Esophagus (tissue), 2 donors: ENCODE data around the gene MGME1. TPM values are rescaled to one million over a fixed set of nuclear protein-coding genes. Genes with fewer than 3 reads are reported as not detected.

ENCODE experiments used
- H3K27ac ChIP-seq, 2 donors: one replicate each; pipeline ENCODE4 v1.5.1; 2013; ENCODE audit warnings: low read depth in 2 of 2, mild to moderate bottlenecking in 2 of 2, inconsistent platforms in 1 of 2, low read length in 1 of 2, moderate library complexity in 1 of 2
- H3K27me3 ChIP-seq, 2 donors: one replicate each; pipeline ENCODE4 v1.6.1; 2013; ENCODE audit warnings: low read length in 2 of 2, control low read depth in 1 of 2, mild to moderate bottlenecking in 1 of 2; ENCODE audit not compliant: insufficient read depth in 2 of 2, control insufficient read depth in 1 of 2
- H3K36me3 ChIP-seq, 2 donors: one replicate each; pipeline ENCODE4 v1.6.1; 2013; ENCODE audit warnings: low read length in 1 of 2; ENCODE audit not compliant: control insufficient read depth in 2 of 2, insufficient read depth in 2 of 2
- H3K4me1 ChIP-seq, 2 donors: one replicate each; pipeline ENCODE4 v1.6.1; 2013; ENCODE audit warnings: low read length in 1 of 2; ENCODE audit not compliant: control insufficient read depth in 2 of 2, insufficient read depth in 2 of 2
- H3K4me3 ChIP-seq, 2 donors: one replicate each; pipeline ENCODE4 v1.5.1; 2013; ENCODE audit warnings: low read length in 2 of 2, mild to moderate bottlenecking in 2 of 2, low read depth in 1 of 2, moderate library complexity in 1 of 2
- H3K9me3 ChIP-seq, 2 donors: one replicate each; pipeline ENCODE4 v1.6.1; 2013; ENCODE audit warnings: mild to moderate bottlenecking in 2 of 2, low read depth in 1 of 2, low read length in 1 of 2, moderate library complexity in 1 of 2; ENCODE audit not compliant: control insufficient read depth in 2 of 2, insufficient read depth in 1 of 2
- WGBS, 2 donors: extraction: QIAGEN DNeasy Blood & Tissue Kit; methylation state at CpG; one replicate each; pipeline ENCODE4 v1.1.7; 2013; 5-methylcytosine and 5-hydroxymethylcytosine counted together
- polyA plus RNA-seq, 2 donors: library from polyadenylated mRNA; stranded (reverse); fragments of 200-250 nt; gene quantifications; one replicate each; pipeline ENCODE4 v1.2.3, GENCODE V29; 2013
- donor health status: healthy with polysubstance abuse.
- donor health status: Bipolar disorder and iron deficiency.

Gene MGME1
- polyA plus RNA-seq, 2 donors, result 9.6 to 14.5 TPM

DNA sequence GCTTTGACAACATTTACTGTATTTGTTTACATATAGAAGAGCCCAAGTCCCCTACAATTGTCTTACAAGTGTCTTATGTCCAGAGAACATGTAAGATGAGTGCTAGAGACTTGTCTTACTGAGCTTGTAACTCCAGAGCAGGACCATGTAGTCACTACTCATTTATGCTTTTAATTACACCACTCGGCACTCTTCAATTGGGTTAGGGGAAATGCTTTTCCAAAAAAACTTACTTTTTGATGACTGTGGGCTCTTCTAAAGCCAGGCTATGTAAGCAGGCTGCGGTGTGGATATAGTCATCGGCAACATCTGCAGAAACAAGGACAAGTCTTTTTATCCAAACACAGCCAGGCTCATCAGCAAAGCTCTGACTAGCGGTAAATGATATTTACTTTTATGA, 18.9 kb upstream of the MGME1 start:
- Histone ChIP-seq H3K27ac (no peak overlapping the region), H3K4me3 (no peak overlapping the region), H3K36me3 (peaks cover 20 to 24% of the 10 kb centered on the region in 2 donors), H3K27me3 (no peaks in the 10 kb centered on the region), H3K4me1 (no peaks in the 10 kb centered on the region), H3K9me3 (no peaks in the 10 kb centered on the region)
- 95 to 98% methylated on average over 4 of the region's 4 CpGs for WGBS, 2 donors

DNA sequence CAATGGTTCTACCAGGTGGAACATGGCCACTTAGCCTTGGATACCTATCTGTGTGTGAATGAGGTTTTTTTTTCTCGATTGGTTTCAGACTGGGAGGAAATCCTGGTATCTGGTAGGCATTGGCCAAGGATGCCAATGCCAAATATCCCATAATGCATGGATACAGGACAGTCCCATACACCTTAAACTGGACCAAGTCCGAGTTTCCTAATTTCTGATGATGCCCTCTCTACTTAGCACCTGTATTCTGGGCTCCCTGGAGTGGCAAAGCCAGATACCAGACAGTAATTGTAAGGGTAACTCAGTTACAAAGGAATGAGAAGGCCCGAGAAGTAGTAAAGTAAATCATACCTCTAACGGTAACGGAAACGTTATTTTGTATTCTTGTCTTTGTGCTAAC, 18.1 kb upstream of the MGME1 start:
- WGBS, 2 donors, result 84% methylated on average over 6 of the region's 6 CpGs

DNA sequence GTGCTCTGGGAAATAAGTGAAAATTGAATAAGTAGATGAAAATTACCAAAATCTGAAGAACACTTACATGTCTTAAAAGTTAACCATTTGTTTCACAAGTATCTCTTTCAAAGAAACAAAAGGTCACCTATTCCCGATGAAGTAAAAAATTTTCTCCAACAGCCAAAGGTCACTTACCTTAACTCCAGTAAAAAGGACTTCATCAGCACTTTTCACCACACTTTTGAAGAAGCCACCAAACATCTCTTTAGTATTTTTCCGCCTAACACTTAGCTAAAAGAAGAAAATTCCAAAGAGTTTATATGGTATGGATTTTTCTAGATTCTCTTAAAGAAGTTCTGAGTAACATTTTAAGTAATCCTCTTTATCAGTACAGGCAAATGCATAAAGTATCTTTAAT, 17.5 kb upstream of the MGME1 start:
- WGBS, 2 donors, result 89 to 95% methylated on average over 2 of the region's 2 CpGs
- peaks cover 14 to 22% of the 10 kb centered on the region in 2 donors for H3K36me3 ChIP-seq
- no peak overlapping the region for H3K4me3 ChIP-seq

More for the DNA sequence above, 18.1 kb upstream of the MGME1 start:
- Histone ChIP-seq H3K4me3 (no peak overlapping the region), H3K9me3 (no peaks in the 10 kb centered on the region), H3K27me3 (no peaks in the 10 kb centered on the region), H3K36me3 (peaks cover 17 to 24% of the 10 kb centered on the region in 2 donors), H3K27ac (no peak overlapping the region), H3K4me1 (no peaks in the 10 kb centered on the region)

DNA sequence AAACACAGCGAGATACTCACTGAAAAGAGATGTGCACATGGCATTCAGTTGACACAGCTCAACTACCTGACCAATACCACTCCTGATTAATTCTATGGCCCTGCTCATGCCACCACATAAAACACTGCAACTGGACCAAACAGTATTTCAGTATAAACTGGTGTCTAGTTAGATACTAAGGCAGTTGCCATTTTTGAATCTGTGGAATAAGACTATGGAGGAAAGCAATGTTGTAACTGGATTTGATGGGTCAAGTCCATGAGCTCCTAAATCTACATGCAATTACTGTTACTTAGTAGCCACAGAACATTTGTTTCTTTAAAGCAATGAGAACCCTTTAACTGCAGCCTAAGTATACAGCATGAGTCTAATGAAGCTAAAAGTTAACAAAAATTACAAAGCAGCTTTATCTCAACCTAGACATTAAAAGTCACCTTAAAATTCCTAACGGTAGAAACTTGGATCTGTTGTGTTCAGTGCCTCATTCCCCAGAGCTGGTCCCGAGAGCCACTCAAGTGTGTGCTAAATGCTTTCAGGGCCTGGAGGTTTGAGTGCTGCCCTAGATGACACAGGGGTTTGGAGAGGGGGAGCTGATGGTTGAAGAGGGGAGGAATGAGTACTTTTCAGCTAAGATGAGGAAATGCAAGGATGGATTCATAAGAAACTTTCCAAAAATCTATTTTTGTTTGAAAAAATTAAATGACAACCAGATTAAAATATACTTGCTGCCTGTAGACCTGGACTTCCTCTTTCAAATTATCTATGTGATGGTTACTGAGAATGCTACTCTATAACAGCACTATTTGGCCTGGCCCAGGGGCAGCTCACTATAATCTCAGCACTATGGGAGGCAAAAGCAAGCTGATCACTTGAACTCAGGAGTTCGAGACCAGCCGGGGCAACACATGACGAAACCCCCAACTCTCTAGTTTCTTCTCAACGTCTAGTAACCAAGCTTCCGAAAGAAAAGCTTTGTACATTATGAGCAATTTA, 15.8 kb upstream of the MGME1 start:
- Histone ChIP-seq H3K27ac (no peak overlapping the region), H3K9me3 (no peaks in the 10 kb centered on the region), H3K36me3 (peaks cover 11 to 22% of the 10 kb centered on the region in 2 donors), H3K27me3 (no peaks in the 10 kb centered on the region), H3K4me3 (no peak overlapping the region), H3K4me1 (no peaks in the 10 kb centered on the region)
- WGBS, 2 donors, result 91 to 92% methylated on average over 8 of the region's 8 CpGs

More for the DNA sequence above, 17.5 kb upstream of the MGME1 start:
- Histone ChIP-seq H3K4me1 (no peaks in the 10 kb centered on the region), H3K27me3 (no peaks in the 10 kb centered on the region), H3K27ac (no peak overlapping the region), H3K9me3 (no peaks in the 10 kb centered on the region)

DNA sequence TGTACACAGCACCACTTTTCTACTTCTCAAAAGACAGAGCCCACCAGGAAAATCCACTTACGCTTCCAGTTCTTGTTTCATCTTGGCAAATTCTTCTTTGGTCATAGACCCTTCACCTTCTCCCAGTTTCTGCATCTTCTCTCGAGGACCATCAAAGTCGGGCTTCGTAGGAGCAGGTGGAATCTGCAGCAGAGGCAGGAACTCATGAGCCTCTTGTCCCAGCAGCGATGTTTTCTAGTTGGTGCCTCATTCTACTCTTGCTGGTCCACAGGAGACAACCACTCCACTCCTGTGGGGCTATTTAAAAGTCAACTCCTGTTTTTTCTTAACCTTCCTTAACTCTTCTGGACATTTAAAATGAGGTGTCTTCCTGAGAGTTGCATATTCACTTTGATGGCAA, 14.9 kb upstream of the MGME1 start:
- peaks cover 11 to 22% of the 10 kb centered on the region in 2 donors for H3K36me3 ChIP-seq
- no peaks in the 10 kb centered on the region for H3K4me1 ChIP-seq
- H3K9me3 ChIP-seq, result no peaks in the 10 kb centered on the region
- no peak overlapping the region for H3K27ac ChIP-seq
- 96 to 98% methylated on average over 5 of the region's 5 CpGs for WGBS, 2 donors
- no peaks in the 10 kb centered on the region for H3K27me3 ChIP-seq
- H3K4me3 ChIP-seq, result no peak overlapping the region

GRCh38 chr20:17955302-17955701, 13.5 kb upstream of the MGME1 start:
- peaks cover 9 to 15% of the 10 kb centered on the region in 2 donors for H3K36me3 ChIP-seq

DNA sequence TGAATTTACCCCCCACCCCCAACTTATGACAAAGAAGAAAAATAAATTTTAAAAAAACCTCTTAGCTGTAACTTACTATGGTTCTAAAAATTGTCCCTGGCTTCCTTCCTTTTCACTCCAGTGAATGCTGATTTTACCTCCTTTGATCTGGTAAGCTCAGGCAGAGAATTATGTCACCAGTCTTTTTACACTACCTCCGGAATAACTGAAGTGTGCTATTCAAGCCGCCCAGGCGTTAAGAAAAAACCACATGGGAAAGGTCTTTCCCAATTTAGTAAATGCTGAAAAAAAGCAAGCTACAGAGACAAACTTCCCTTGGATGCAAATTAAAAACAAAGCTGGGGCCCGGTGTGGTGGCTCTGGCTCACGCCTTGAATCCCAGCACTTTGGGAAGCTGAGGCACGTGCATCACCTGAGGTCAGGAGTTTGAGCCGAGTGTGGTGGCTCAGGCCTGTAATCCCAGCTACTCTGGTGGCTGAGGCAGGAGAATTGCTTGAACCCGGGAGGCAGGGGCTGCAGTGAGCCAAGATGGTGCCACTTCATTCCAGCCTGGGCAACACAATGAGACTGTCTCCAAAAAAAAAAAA, 12.6 kb upstream of the MGME1 start:
- 81 to 88% methylated on average over 8 of the region's 8 CpGs for WGBS, 2 donors
- no peak overlapping the region for H3K4me3 ChIP-seq
- H3K27me3 ChIP-seq, result no peaks in the 10 kb centered on the region
- peaks cover 0 to 2% of the 10 kb centered on the region in 2 donors for H3K4me1 ChIP-seq
- H3K36me3 ChIP-seq, result peaks cover 6 to 12% of the 10 kb centered on the region in 2 donors
- H3K27ac ChIP-seq, result no peak overlapping the region
- no peaks in the 10 kb centered on the region for H3K9me3 ChIP-seq

More at GRCh38 chr20:17955302-17955701, 13.5 kb upstream of the MGME1 start:
- 50 to 60% methylated on average over 3 of the region's 3 CpGs for WGBS, 2 donors
- Histone ChIP-seq H3K4me3 (no peak overlapping the region), H3K9me3 (no peaks in the 10 kb centered on the region), H3K4me1 (peaks cover 0 to 2% of the 10 kb centered on the region in 2 donors), H3K27ac (no peak overlapping the region), H3K27me3 (no peaks in the 10 kb centered on the region)

- peak overlapping the region; percentile 23 to 36 for H3K27ac ChIP-seq
- peaks cover 0 to 2% of the 10 kb centered on the region in 2 donors for H3K4me1 ChIP-seq
- H3K4me3 ChIP-seq, result no peak overlapping the region
- 39 to 50% methylated on average over 5 of the region's 5 CpGs for WGBS, 2 donors
- peaks cover 6 to 9% of the 10 kb centered on the region in 2 donors for H3K36me3 ChIP-seq
- H3K27me3 ChIP-seq, result no peaks in the 10 kb centered on the region
- no peaks in the 10 kb centered on the region for H3K9me3 ChIP-seq
These were observed 11.1 kb upstream of the MGME1 start for GRCh38 chr20:17957505-17958363.
